HG03175 (cell line): Measurements from ENCODE around the gene SRGAP3.

ENCODE experiments used
- ATAC-seq: cut with Tn5 transposase; IDR thresholded peaks from one replicate; pipeline ENCODE4 v1.9.1; 2021; ENCODE audit warnings: mild to moderate bottlenecking, moderate library complexity; ENCODE audit not compliant: unreplicated experiment

Gene SRGAP3

GRCh38 chr3:9229325-9229724 lies 20.1 kb downstream of the SRGAP3 start:
- no peak for ATAC-seq

- ATAC-seq = no peak
These were observed 23.1 kb downstream of the SRGAP3 start for GRCh38 chr3:9226326-9226725.

DNA sequence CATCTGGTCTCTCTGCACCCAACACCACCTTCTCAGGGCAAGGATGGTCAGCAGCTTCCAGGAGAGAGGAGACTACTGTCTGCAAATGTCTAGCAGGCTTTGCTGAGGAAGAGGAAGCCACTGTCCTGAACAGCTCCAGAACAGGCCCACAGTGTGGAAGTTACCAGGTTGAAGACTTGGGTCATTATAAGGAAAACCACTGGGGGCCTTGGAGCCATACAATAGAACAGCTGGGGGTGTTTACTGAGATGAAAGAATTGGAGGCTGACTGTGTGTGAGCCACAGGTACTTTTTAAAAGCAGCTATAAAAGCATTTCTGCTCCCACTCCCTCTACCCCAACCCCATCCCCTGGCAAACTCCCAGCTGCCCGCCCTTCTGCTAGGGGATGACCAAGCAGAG lies 24.2 kb downstream of the SRGAP3 start:
- ATAC-seq = no peak

DNA sequence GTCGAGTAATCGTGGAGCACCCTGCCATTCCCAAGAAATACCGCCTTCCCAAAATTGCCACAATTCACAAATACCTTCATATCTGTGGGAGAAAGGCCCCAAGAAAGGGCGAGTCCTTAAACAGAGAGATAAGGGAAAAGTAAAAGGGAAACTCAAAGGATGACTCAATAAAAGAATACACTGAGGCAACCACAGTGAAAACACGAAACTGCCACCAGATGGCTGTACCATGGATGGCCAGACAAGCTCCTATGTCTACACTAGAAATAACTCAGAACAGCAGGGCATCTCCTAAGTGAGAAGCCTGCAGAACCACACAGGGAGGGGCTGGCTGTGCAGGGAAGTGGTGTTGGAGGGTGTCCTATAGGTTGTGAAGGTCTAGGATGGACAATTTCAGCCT lies 25.0 kb downstream of the SRGAP3 start:
- peak; percentile 91 for ATAC-seq

GRCh38 chr3:9223672-9224071 lies 25.8 kb downstream of the SRGAP3 start:
- no peak for ATAC-seq

DNA sequence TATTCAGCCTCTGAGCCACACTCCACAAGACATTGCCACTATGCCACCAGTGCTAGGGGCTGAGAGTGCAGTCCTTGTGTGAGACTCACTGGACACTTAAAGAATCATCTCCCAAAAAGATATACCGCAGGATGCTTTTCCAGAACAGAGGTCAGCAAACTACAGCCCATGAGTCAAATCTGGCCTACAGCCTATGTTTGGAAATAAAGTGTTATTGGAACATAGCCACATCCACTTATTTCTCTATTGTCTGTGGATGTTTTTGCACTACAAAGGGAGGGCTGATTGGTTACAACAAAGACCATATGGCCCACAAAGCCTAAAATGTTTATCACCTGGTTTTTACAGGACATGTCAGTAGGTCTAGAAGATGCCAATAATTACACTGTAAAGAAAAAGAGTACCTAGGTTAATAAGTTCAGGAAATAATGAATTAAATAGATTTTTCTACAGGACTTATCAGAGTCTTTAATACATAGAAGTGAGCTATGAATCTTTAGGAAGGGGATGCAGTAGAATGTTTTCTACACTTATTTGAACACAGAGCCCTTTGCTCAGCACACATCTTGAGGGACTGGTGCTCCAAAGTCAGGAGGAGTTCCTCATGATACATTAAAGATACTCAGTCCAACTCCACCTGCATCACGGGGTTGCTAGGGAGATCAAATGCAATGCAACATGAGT lies 26.3 kb downstream of the SRGAP3 start:
- ATAC-seq = no peak

GRCh38 chr3:9222049-9222448 lies 27.4 kb downstream of the SRGAP3 start:
- no peak for ATAC-seq

DNA sequence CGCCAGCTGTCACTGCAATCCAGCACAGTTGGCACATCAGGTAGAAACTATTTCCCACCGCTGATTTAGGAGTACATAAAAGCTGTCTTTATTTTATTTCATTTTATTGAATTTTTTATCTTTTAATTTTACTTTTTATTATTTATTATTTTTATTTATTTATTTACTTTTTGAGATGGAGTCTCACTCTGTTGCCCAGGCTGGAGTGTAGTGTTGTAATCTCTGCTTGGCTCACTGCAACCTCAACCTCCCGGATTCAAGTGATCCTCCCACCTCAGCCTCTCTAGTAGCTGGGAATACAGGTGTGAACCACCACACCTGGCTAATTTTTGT lies 31.0 kb downstream of the SRGAP3 start:
- ATAC-seq = no peak

DNA sequence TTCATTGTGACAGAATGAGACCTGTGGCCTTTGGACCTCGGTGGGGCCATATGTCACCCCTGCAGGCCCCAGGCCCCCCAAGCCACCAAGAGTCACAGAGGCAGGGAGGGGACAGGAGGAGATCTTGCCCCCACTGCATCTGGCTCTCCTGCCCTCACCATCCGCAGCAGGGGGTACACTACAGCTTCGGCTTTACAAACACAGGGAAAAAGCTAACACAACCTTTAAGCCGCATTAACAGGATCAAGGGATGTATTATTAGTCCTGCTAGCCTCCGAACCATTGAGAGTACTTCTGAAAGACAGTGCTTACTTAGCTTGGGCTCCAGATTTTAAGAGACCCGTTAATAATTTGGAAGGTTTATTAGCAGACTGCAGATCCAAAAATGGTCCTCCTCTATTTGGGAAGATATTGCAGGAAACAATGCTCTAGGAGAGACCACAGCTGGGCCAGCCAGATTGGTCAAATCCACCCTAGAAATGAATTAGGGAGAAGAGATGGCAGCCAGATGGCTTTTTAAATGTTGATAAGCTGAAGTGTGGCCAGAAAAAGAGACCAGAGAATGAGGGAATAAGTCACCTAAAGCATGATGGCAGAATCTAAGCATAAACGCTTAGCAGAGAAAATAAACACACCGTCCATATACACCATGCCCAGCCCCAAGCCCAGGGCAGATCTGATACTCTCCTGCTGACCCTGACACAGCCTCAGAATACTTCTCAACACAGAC lies 31.5 kb downstream of the SRGAP3 start:
- ATAC-seq = no peak

DNA sequence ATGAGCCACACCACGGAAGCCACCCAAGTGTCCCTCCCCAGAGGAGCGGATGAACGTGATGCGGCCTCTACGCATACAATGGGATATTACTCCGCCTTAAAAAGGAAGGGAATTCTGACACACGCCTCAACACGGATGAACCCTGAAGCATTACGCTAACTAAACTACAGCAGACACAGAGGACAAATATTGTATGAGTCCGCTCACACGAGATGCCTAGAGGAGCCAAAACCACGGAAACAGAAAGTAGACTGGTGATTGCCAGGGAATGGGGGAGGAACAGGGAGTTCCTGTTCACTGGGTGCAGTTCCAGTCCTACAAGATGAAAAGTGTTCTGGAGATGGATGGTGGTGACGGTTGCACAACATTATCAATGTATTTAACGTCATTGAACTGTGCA lies 32.7 kb downstream of the SRGAP3 start:
- ATAC-seq = no peak

- no peak for ATAC-seq
These were observed 34.8 kb downstream of the SRGAP3 start for GRCh38 chr3:9214599-9214998.

DNA sequence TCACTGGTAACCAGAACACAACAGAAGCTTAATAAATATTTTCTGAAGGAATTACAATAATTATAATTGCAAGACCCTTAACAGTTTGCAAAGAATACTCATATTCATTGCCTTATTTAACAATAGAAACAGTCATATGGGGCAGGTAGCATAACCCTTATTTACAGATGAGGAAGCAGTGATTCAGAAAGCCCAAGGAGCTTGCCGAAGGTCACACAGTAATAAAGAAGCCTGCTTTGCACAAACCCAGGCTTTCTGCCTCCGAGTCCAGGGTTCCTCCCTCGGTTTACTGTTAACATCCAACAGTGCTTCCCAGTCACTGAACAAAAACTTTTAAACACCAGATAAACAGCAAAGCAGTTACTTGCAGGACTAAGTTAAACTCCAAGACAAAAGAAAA lies 35.3 kb downstream of the SRGAP3 start:
- ATAC-seq = no peak

DNA sequence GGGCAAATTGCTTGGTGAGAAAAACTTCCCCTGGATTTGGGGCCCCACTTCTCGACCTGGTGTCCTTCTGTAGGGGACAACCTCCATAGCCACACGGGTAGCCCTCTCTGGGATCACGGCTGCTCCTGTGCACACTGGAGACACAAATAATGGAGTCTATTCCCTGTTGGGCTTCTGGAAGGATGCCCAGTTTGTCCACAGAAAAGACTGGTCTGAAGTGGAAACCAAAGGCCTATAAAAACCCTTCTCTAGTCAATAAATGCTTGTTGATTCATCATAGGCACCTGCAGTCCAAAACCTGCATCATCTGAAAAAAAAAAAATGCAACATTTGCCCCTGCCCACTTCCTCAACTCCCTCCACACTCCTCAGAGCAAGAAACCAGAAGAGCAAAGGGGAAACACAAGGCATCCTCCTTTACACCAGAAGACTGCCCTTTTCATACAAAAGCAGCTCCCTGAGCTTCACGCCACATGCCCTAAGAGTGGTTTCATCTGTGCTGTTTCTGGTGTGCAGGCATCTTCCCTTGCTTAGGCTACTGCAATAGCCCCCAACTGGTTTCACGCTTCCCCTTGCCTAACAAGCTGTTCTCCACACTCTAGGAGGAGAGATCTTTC lies 36.3 kb downstream of the SRGAP3 start:
- no peak for ATAC-seq

- no peak for ATAC-seq
These were observed 38.1 kb downstream of the SRGAP3 start for GRCh38 chr3:9211155-9211950.

- no peak for ATAC-seq
These were observed 39.7 kb downstream of the SRGAP3 start for GRCh38 chr3:9209777-9210176.

DNA sequence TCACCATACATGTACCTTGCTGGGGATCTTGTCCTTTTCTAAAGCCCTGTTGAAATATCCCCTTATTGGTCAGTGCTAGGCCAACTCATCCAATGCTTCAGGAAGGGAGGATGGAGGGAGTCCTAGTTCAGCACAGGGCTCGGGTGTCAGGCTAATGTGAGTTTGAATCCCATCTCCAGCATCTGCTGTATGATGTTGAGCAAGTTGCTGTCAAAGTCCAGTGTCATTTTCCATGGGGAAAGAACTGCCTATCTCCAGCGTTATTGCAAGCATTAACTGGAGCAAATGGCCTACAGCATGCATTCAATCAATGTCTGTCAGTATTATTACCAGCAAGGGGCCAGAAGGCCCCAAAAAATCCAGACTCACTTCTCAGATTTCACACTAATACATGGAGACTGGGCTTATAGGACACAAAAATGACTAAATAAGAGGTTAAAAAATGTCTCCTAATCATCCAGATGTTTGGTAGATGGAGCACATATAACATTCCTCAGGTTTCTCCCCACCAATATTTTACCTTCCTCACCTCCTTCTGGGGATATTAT lies 40.8 kb downstream of the SRGAP3 start:
- no peak for ATAC-seq

- no peak for ATAC-seq
These were observed 42.2 kb downstream of the SRGAP3 start for GRCh38 chr3:9207116-9207763.

- no peak for ATAC-seq
These were observed 43.2 kb downstream of the SRGAP3 start for GRCh38 chr3:9206287-9206686.

DNA sequence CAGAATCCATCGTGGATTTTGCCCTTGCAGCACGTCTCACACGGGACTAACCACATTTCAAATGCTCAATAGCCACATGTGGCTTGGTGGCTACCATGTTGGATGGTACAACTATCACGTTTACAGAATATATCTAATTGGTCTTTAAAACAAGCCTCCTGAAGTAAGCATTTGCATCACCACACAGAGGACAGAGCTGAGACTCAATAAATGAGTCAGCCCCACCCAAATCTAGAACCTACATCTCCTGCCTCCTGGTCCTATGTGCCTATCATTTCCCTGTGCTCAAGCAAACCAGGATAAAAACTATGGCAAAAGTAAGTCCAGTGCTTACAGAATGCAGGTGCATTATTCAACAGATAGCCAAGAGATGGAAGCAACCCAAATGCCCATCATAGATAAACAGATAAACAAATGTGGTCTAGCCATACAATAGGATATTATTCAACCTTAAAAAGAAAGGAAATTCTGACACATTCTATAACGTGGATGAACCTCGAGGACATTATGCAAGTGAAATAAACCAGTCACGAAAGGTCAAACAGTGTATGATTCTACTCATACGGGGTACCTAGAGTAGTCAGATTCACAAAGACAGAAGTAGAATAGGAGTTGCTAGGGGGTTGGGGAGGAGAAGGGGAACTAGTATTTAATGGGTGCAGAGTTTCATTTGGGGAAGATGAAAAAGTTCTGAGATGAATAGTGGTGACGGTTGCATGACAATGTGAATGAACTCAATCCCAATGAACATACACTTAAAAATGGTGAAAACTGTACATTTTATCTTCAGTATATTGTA lies 43.9 kb downstream of the SRGAP3 start:
- ATAC-seq = no peak
